Psoas muscle (tissue), 8 donors: Measurements from ENCODE around the gene PLSCR1. TPM values are rescaled to one million over a fixed set of nuclear protein-coding genes. Genes with fewer than 3 reads are reported as not detected.

Source experiments
- ATAC-seq, 4 donors: fragments of 200-7000 bp; cut with Tn5 transposase; one replicate each; pipeline ENCODE4 v1.9.1; 2020; ENCODE audit warnings: moderate library complexity in 3 of 4, mild to moderate bottlenecking in 2 of 4
- DNase-seq, 2 donors: peaks; one replicate each; pipeline ENCODE4 v3.0.0-alpha.2; 2020
- H3K27ac ChIP-seq: fragments of 200-600 bp; one replicate; pipeline ENCODE4 v1.8.0; 2022
- H3K27me3 ChIP-seq, 3 donors: fragments of 200-600 bp in 1 of 3; one replicate each; pipeline versions ENCODE4 v1.6.1 to v1.8.0; 2013 to 2022; ENCODE audit warnings: low read length in 2 of 3, mild to moderate bottlenecking in 2 of 3, moderate library complexity in 1 of 3; ENCODE audit not compliant: insufficient read depth in 3 of 3
- H3K36me3 ChIP-seq, 2 donors: fragments of 200-600 bp in 1 of 2; one replicate each; pipeline versions ENCODE4 v1.6.1 to v1.8.0; 2013 to 2022; ENCODE audit warnings: low read depth in 1 of 2, mild to moderate bottlenecking in 1 of 2, moderate library complexity in 1 of 2; ENCODE audit not compliant: insufficient read depth in 1 of 2
- H3K4me1 ChIP-seq: fragments of 200-600 bp; one replicate; pipeline ENCODE4 v1.8.0; 2022
- H3K4me3 ChIP-seq: fragments of 200-600 bp; one replicate; pipeline ENCODE4 v1.8.0; 2022; ENCODE audit warnings: mild to moderate bottlenecking
- H3K9me3 ChIP-seq: fragments of 200-600 bp; one replicate; pipeline ENCODE4 v1.8.0; 2022
- WGBS, 3 donors: extraction: QIAGEN DNeasy Blood & Tissue Kit; methylation state at CpG; one replicate each; pipeline versions ENCODE4 v1.1.6 to v1.1.7; 2013; 5-methylcytosine and 5-hydroxymethylcytosine counted together
- intact Hi-C, 2 donors: fragments of 100-400 bp; cut with DNase I; formaldehyde crosslinking; loops; one replicate each; pipeline versions ENCODE4 v1.11.0 to v1.14.2; 2022
- polyA plus RNA-seq, 3 donors: library from polyadenylated mRNA; stranded (reverse); fragments of 200-250 nt; gene quantifications; one replicate each; pipeline ENCODE4 v1.2.3, GENCODE V29; 2013
- total RNA-seq, 4 donors: library from RNA; stranded (reverse); fragmentation: NEBNext Ultra II Directional in 2 of 4; extraction: Animal tissue kit (Norgen Biotek cat#: 25700) in 2 of 4; gene quantifications; one replicate each; pipeline versions ENCODE4 v1.2.1 to v1.2.4, GENCODE V29; 2021 to 2023
- TF ChIP-seq, protein P1 (sequence below): fragments of 200-600 bp; IDR thresholded peaks from one replicate; pipeline ENCODE4 v1.8.0; 2022; ENCODE audit warnings: antibody characterized with exemption
- donor health status: healthy with polysubstance abuse.
- donor health status: DM: no; HTN: no; CAD: no; lungs with moderate emphysema.
- donor health status: Bipolar disorder and iron deficiency.
- donor health status: healthy.
- donor health status: DM: yes; HTN: yes; CAD: no.
- donor health status: DM: no; HTN: no; CAD: no.
- donor health status: DM: no; HTN: no; CAD: no.
- donor health status: DM: yes; HTN: yes; CAD: no.

The PLSCR1 gene
- total and polyA plus RNA-seq, 7 donors: 7.1 to 31.0 (median 13.1) TPM

DNA sequence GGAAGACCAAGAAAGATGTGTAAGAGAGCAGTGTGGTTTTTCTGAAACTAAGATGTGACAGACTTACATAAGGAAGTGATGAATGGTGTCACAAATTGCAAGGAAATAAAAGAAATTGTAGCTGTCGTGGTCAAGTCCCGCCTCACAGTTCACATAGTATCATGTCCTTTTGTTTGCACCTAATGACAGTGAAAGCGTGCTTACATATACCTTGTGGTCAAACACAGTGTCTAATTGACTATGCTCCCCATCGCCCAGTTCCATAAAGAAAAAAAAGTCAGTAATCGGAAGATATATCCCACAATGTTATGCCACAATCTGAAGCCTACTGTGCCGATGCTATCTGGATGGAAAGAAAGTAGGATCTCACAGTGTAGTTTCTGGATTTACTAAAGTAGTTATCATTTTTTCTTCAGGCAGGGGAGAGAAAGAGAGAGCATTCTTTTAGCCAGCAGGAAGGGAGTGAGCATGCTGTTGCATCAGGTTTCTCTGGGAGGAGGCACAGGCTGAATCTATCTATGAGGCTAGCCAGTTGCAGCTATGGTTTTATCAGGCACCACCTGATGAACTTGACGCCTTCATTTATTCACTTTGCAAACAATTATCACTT lies 9.8 kb upstream of the PLSCR1 start:
- 87 to 93% (median 87%) methylated on average over 7 of the region's 7 CpGs for WGBS, 3 donors
- no peaks in the 10 kb centered on the region for H3K4me1 ChIP-seq
- intact Hi-C loops: no loop called here
- TF ChIP-seq, protein P1, sequence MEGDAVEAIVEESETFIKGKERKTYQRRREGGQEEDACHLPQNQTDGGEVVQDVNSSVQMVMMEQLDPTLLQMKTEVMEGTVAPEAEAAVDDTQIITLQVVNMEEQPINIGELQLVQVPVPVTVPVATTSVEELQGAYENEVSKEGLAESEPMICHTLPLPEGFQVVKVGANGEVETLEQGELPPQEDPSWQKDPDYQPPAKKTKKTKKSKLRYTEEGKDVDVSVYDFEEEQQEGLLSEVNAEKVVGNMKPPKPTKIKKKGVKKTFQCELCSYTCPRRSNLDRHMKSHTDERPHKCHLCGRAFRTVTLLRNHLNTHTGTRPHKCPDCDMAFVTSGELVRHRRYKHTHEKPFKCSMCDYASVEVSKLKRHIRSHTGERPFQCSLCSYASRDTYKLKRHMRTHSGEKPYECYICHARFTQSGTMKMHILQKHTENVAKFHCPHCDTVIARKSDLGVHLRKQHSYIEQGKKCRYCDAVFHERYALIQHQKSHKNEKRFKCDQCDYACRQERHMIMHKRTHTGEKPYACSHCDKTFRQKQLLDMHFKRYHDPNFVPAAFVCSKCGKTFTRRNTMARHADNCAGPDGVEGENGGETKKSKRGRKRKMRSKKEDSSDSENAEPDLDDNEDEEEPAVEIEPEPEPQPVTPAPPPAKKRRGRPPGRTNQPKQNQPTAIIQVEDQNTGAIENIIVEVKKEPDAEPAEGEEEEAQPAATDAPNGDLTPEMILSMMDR: no peak
- ATAC-seq (no peak), DNase-seq (no peak)
- H3K27me3 ChIP-seq: no peaks in the 10 kb centered on the region
- no peaks in the 10 kb centered on the region for H3K9me3 ChIP-seq
- H3K36me3 ChIP-seq: no peaks in the 10 kb centered on the region
- H3K4me3 ChIP-seq: no peak overlapping the region
- no peak overlapping the region for H3K27ac ChIP-seq

DNA sequence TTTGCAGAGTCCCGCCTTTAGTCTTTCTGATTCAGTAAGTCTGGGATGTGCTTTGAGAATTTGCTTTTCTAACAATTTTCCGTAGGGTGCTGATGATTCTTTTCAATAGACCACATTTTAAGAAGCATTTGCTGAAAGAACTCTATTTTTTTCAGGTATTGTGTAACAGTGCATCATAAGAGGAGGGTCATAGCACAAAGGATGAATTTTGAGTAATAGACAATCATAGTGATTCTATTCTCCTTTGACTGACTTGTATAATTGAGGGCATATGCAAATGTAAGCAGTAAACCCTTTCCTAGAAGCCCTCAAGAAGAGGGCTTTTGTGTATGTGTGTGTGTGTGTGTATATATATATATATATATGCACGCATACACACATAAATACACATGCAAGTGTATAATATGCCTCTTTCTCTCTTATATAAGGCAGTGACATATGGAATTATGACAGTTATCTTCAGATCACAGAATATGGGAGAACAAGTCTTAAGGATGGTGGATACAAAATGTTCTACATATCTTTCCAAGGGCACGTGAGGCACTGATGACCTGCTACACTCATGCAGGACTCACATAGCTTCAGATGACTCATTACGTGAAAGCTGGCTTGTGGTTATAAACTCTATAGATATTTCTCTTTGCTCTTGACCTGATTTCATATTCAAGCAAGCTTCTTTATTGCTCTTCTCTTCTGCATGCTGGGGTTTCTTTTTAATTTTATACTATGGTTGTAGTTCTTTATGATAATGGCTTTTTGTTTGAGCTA lies 6.5 kb upstream of the PLSCR1 start:
- Histone ChIP-seq H3K4me1 (no peaks in the 10 kb centered on the region), H3K9me3 (no peaks in the 10 kb centered on the region), H3K27ac (no peak overlapping the region), H3K36me3 (no peaks in the 10 kb centered on the region), H3K27me3 (no peaks in the 10 kb centered on the region), H3K4me3 (no peak overlapping the region)
- TF ChIP-seq, protein P1: no peak
- ATAC-seq: no peak
- intact Hi-C loops: no loop called here
- WGBS, 3 donors: 85 to 88% (median 86%) methylated on average over 5 of the region's 5 CpGs
- DNase-seq: no peak

DNA sequence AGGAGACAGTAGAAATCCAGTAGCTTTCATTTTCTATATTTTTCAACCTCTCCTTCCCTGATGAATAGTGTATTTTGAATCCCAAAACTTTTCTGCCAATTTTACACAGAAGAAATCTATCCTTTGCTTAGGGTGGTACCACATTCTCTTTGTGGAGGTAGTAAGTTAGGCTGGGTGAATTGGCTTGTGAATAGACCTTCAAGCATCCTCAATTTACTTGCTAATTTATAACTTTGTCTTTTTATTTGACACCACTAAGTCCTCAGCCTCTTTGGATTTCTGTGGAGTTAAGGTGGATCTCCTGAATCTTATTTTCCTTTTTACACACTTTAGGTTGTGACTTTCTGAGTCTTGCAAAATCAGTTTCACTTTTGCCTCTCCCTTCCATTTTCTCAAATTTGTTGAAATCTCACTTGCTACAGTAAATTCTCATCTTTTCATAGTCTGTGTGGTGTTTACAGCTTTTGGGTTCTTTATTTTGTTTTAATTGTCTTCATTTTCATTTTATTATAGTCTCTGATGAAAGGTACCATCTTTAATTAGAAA lies 5.7 kb upstream of the PLSCR1 start:
- intact Hi-C loops: no loop called here
- TF ChIP-seq, protein P1: no peak
- H3K36me3 ChIP-seq: no peaks in the 10 kb centered on the region
- ATAC-seq: no peak
- no peaks in the 10 kb centered on the region for H3K9me3 ChIP-seq
- no peak overlapping the region for H3K27ac ChIP-seq
- no peak for DNase-seq
- no peak overlapping the region for H3K4me3 ChIP-seq
- no peaks in the 10 kb centered on the region for H3K4me1 ChIP-seq
- H3K27me3 ChIP-seq: no peaks in the 10 kb centered on the region

DNA sequence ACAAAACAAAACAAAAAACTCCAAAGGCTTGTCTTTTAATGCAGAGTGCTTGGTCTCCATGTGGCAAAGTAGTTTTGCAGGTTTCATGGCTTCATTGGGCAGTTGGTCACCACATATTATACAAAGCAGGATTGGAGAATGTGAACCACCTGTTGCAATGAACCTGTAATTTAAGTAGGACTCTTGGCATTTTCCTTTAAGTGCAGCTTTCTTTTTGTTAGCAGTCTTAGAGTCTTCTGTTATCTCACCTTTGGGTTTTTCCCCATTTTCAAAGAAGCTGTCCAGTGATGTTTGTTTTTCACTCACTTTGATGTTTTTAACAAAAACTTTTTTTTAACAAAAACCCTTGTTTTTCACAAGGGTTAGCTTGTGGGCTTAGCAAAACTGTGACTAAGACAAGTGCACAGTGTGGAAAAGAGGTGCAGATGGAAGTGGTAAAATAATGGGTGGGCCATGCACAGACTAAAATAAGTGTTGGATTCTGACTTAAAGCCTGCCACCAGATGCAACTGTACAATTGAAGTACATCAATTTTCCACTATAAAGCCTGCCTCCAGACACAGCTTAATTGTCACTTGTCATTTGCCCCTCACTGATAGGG lies 2.9 kb upstream of the PLSCR1 start:
- ATAC-seq: no peak
- H3K4me1 ChIP-seq: no peaks in the 10 kb centered on the region
- TF ChIP-seq, protein P1: no peak
- peaks cover 0 to 6% (median 0%) of the 10 kb centered on the region in 3 donors for H3K27me3 ChIP-seq
- no peaks in the 10 kb centered on the region for H3K9me3 ChIP-seq
- no peak overlapping the region for H3K4me3 ChIP-seq
- DNase-seq: no peak
- no peak overlapping the region for H3K27ac ChIP-seq
- no peaks in the 10 kb centered on the region for H3K36me3 ChIP-seq
- intact Hi-C loops: no loop called here
